Stimulated activated CD4-positive, alpha-beta T cell treated with anti-CD3 and anti-CD28 coated beads, Interleukin-2, amount 100 ng/mL, for 24 hours (primary cell): ENCODE data around the gene SMC5.
A peak's percentile ranks its signal among the peaks of the same experiment; 100 is the strongest.
"Not testable (repeated sequence)": the region's sequence is repeated elsewhere in the genome, so short reads cannot be mapped to it uniquely, and the experiment has no call there.

ENCODE experiments used
- DNase-seq, 2 donors: peaks; one replicate each; pipeline ENCODE4 v3.0.0-alpha.2; 2020

SMC5 gene

DNA sequence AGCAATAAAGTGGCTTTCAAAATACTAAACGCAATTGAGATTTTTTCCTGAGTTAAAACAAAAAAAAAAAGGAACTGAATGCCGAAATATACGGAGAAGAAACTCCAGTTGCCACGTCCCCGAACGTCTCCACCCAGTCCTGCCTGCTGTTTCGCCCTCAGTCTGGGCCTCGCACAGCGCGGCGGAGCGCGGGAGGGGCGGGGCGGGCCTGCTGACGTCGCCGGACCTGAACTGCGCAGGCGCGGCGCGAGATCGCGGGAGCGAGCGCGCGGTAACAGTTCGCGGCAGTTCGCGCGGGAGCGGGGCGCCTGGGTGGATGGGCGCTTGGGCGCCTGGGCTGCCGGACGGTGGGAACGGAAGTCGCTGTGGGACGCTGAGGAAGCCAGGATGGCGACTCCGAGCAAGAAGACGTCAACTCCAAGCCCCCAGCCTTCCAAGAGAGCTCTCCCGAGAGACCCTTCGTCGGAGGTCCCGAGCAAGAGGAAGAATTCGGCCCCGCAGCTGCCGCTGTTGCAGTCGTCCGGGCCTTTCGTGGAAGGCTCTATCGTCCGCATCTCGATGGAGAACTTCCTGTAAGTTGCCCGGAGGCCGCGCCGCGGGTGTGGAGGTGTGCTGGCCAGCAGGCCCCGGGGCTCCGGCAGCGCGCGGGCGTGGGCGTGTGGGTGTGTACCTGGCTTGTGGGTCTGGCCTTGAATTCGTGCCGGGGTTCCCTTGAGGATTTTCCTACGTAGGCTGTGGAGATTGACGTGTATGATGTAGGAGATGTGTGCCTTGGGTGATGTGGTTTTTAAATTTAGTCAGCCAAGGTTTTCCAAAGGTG is at the start of gene SMC5:
TSS of gene SMC5 (plus strand) at position 287 of the 820 bp plus-strand sequence. CDS start at position 388, 101 bp downstream.
- peak; percentile 86 to 88 for DNase-seq

DNA sequence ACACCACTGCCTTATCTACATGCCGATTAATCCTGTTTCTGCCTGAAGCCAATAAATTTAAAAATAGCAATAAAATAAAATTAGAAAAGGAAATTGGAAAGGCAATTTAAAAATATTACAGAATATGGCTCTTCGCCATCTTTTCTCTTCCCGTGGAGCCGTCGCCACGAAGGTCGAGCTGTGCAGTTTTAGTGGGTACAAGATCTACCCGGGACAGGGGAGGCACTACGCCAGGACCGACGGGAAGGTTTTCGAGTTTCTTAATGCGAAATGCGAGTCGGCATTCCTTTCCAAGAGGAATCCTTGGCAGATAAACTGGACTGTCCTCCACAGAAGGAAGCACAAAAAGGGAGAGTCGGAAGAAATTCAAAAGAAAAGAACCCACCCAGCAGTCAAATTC is 41.7 kb upstream of the SMC5 start:
- no peak for DNase-seq

DNA sequence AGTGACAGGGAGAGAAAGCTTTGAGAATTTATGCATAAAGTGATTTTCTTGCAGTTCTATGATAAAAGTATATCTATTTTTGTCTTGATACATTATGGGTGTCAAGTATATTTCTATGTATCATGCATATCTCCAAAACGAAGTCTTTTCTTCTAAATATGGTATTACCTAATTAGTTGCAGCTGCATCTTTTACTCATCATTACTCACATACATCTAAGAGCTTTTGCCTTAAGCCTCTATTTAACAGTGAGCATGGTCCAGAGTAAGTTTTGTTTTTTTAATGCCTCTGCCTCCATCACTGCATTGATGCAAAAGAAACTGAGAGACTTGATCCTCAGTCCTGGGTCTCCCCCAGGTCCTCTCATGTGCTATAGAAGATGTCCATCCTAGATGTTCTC is 40.0 kb upstream of the SMC5 start:
- no peak for DNase-seq

DNA sequence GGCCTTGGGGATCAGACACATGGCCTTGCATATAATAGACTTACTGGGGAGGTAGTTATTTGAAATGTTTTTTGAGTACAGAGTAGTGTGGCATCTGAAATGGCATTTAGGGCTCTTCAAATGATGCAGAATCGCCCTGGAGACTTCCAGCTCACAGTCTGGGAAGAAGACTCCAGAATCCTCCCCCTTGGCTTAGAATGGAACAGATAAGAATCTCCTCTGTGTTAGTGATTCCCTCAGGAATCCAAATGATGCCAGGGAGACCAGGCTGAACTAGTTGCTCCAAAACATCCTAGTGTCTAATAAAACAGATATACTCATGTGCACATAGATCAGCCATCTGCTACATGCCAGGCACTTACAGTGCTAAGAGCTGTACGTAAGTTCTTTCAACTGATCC is 38.6 kb upstream of the SMC5 start:
- no peak for DNase-seq

GRCh38 chr9:70222354-70222753 is 36.4 kb upstream of the SMC5 start:
- no peak for DNase-seq

- no peak for DNase-seq
Observed at GRCh38 chr9:70228118-70228517, 30.7 kb upstream of the SMC5 start.

DNA sequence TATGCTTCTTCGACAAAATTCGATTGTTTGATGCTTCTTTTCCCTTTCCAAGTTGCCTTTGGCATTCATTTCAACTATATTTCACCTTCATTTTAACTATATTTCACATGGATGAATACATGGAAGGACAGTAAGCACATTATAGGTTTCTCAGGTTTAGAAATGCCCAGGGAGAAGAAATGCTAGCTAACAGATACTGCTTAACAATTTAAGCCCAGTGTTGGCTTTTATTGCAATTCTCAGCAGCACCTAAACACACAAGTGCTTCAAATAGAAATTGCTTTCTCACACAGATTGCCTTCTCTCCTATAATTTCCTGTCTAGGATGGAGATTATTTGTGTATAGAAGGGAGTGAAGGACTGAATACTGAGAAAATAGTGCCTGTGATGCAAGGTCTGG is 30.2 kb upstream of the SMC5 start:
- DNase-seq: no peak

DNA sequence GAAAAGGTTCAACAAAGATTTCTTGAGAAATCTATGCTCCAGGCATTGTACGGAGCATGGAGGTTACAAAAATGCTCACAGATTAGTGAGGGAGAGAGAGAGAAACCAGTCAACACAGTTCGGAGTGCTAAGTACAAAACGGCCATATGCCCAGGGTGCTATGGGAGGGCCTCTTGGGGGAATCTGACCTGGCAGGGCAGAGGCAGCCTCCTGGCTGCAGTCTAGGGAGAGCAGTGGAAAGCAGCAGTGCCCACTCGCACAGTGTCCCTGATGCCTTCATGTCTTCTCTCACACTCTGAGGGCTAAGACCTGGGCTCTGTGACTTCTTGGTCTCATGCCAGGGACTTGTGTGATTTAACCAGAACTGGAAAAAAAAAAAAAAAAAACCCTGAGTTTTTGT is 29.8 kb upstream of the SMC5 start:
- DNase-seq: no peak

GRCh38 chr9:70229579-70229978 is 29.2 kb upstream of the SMC5 start:
- no peak for DNase-seq

GRCh38 chr9:70232476-70232875 is 26.3 kb upstream of the SMC5 start:
- DNase-seq: no peak

DNA sequence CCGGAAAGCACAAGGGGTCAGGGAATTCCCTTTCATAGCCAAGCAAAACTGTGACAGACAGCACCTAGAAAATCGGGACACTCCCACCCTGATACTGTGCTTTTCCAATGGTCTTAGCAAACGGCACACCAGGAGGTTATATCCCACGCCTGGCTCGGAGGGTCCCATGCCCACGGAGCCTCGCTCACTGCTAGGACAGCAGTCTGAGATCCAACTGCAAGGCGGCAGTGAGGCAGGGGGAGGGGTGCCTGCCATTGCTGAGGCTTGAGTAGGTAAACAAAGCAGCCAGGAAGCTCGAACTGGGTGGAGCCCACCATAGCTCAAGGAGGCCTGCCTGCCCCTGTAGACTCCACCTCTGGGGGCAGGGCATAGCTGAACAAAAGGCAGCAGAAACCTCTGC is 24.6 kb upstream of the SMC5 start:
- not testable (repeated sequence) for DNase-seq

DNA sequence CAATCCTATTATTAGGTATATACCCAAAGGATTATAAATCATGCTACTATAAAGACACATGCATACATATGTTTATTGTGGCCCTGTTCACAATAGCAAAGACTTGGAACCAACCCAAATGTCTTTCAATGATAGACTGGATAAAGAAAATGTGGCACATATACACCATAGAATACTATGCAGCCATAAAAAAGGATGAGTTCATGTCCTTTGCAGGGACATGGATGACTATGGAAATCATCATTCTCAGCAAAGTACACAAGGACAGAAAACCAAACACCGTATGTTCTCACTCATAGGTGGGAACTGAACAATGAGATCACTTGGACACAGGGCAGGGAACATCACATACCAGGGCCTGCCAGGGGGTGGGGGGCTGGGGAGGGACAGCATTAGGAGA is 12.8 kb upstream of the SMC5 start:
- not testable (repeated sequence) for DNase-seq

GRCh38 chr9:70250221-70250620 is 8.6 kb upstream of the SMC5 start:
- no peak for DNase-seq

GRCh38 chr9:70255486-70255885 is 3.3 kb upstream of the SMC5 start:
- no peak for DNase-seq

GRCh38 chr9:70256123-70256551 is 2.6 kb upstream of the SMC5 start:
- no peak for DNase-seq

DNA sequence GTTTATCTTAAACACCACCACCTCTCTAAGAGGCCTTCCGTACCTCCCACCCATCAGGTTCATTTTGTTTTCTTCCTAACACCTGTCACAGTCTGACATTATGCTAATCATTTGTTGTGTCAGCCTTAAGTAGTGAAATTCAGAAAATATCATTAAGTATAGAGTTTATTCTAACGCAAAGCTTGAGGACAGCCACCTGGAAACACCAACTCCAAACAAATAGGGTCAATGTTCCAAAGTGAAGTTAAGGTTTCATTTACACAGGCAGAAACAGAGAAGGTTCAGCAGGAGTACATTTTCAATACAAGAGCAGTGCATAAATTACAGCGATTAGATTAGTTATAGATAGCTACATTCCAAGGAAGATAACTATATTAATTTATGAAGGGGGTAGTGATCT is 1.3 kb upstream of the SMC5 start:
- no peak for DNase-seq

DNA sequence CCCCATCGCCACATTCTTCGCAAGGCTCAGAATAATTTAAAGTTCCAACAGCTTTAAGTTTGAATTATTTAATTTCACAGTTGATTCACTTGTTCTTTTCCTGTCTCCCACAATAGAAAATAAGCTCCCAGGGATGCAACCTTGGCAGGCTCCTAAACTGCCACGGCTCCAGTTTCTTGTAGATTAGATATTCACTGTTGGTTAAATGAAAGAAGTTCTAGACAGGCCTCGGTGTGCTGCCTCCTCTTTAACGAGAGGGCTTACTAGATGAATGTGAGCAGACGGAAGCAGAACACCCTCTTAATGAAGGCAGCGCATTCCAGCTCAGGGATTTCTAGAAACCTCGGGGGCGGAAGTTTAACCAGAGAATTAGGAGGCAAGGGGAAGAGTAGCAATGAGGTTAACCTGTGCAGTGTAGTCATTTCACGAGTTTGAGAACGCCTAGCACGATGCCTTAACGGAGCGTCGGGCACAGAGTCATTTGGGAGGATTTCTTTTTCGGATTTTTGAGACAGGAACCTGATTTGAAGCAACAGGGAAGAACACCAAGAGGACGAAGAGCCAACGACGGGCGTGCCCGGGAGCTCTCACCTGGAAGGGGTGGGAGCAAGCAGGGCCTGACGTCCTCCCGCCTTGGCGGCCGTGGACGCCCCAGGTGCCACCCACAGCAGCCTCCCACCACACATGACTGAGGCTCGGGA is 637 bp upstream of the SMC5 start:
- DNase-seq: peak in 1 of 2 donors; percentile 33

DNA sequence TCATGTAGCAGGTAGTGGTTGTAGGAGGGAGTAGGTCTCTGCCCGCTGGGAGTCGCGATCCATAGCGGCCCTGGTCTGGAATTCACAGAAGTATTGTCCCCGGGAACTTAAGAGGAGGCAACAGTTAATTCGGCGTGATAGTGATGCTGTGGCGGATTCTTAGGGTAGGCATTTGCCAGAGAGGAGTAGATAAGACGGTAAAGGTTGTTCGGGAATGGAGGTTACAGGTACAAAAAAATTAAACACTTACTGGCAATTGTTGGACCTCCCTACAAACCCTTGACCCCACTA is 679 bp downstream of the SMC5 start:
- DNase-seq: no peak

DNA sequence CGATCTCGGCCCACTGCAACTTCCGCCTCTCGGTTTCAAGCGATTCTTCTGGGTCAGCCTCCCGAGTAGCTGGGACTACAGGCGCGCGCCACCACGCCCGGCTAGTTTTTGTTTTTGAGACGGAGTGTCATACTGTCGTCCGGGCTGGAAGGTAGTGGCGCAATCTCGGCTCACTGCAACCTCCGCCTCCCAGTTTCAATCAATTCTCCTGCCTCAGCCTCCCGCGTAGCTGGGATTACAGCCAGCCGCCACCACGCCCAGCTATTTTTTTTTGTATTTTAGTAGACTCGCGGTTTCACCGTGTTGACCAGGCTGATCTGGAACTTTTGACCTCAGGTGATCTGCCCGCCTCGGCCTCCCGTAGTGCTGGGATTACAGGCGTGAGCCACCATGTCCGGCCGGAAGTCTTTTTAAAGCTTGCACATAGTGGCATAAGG is 1.2 kb downstream of the SMC5 start:
- no peak for DNase-seq

- DNase-seq: no peak
Observed at GRCh38 chr9:70260606-70261005, 1.8 kb downstream of the SMC5 start.

DNA sequence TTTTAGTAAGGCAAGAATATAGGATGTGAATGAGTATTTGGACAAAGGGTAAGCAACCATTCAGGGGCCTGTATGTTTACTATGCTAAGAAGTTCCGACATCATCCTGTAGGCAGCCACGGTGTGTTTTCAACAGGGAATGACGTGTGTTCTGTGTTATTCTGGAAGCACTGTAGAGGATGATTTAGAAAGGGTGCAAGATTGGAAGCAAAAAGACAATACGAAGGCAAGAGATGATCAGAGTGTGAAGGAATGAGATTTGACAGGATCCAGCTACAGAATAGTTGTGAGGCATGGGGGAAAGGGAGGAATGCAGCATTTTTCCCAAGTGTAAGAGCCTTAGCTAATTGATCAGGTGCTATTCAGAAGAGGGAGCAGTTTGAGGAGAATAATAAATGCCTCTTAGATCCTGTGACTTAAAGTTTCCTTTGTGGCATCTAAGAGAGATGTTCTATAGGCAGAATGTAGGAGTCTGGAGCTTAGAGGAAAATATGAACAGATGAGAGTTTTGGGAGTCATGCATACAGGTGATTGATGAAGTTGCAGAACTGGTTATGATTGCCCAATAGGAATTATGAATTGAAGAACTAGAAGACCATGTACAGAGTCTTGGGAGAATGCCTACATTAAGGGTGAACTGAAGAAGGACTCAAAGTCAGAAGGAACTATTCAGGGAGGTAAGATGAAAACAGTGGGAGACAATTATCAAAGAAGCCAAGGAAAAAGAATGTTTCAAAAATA is 2.5 kb downstream of the SMC5 start:
- DNase-seq: no peak

DNA sequence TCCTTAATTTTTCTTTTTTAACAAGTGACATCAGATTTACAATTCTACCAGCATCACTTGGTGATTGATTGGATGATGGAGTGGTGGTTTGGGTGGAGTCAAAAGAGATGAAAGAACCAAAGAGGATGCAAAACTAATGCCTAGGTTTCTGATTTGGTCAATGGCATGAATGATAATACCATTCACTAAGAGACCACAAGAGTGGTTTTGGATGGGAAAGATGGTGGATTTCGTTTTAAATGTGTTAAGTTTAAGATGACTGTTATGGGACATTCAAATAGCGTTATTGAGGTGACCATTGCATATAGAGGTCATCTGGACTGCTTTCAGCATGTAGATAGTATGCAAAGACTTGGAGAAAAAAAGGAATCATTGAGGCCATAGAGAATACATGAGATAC is 3.6 kb downstream of the SMC5 start:
- no peak for DNase-seq

- no peak for DNase-seq
Observed at GRCh38 chr9:70262948-70263347, 4.2 kb downstream of the SMC5 start.

DNA sequence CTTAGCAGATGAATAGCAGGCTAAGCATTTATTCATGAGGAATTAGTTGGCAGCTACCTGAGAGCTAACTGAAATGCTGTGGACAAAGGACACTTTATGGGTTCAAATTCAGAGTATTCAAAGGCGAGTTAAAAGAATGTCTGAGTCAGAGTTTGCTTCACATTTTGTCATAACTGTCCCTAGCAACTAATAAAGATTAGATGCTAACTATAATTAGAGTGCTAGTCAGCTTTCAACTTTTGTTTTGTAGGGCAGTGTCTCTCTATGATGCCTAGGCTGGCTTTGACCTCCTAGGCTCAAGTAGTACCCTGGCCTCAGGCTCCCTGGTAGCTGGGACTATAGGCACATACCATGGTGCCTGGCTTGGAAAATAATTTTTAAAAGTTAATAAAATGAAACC is 4.6 kb downstream of the SMC5 start:
- DNase-seq: no peak
